ENCODE results near the gene MGMT. TPM values are rescaled to one million over a fixed set of nuclear protein-coding genes. Genes with fewer than 3 reads are reported as not detected.

The MGMT gene
- total and polyA plus RNA-seq, 3 donors from 2014 or later, result 32.8 to 40.7 (median 37.9) TPM

GRCh38 chr10:129655007-129655678 lies 188.1 kb downstream of the MGMT start:
- intact Hi-C loops (cut with DNase I; ENCODE audit: low total_unique reads), result no loop called here
- TF ChIP-seq CTCF (IDR thresholded peaks at IDR 0.05) (no peak), POLR2A (IDR thresholded peaks at IDR 0.05) (no peak)
- no peak for DNase-seq
- H3K4me3 ChIP-seq, result no peak overlapping the region
- no peak overlapping the region for H3K27ac ChIP-seq
- no peaks in the 10 kb centered on the region for H3K4me1 ChIP-seq
- no peaks in the 10 kb centered on the region for H3K36me3 ChIP-seq (ENCODE audit: low read depth, missing control alignments)
- no peaks in the 10 kb centered on the region for H3K27me3 ChIP-seq
- 87 to 89% methylated on average over 18 to 22 of the region's 22 CpGs for WGBS, 2 donors
- H3K9me3 ChIP-seq, result no peaks in the 10 kb centered on the region

- 96 to 98% methylated on average over 8 of the region's 8 CpGs for WGBS, 2 donors
- H3K9me3 ChIP-seq, result no peaks in the 10 kb centered on the region
- intact Hi-C loops (cut with DNase I; ENCODE audit: low total_unique reads), result no loop called here
- no peaks in the 10 kb centered on the region for H3K4me1 ChIP-seq
- H3K36me3 ChIP-seq (ENCODE audit: low read depth, missing control alignments), result no peaks in the 10 kb centered on the region
- no peaks in the 10 kb centered on the region for H3K27me3 ChIP-seq
- DNase-seq, result no peak
- H3K27ac ChIP-seq, result no peak overlapping the region
- TF ChIP-seq CTCF (IDR thresholded peaks at IDR 0.05), result no peak
- no peak for TF ChIP-seq POLR2A (IDR thresholded peaks at IDR 0.05)
- H3K4me3 ChIP-seq, result no peak overlapping the region
These were observed 188.6 kb downstream of the MGMT start for GRCh38 chr10:129655679-129656031.

- intact Hi-C loops (cut with DNase I; ENCODE audit: low total_unique reads), result no loop called here
- no peaks in the 10 kb centered on the region for H3K27me3 ChIP-seq
- no peak overlapping the region for H3K4me3 ChIP-seq
- WGBS, 2 donors, result 82 to 87% methylated on average over 5 to 7 of the region's 7 CpGs
- no peak for DNase-seq
- H3K36me3 ChIP-seq (ENCODE audit: low read depth, missing control alignments), result no peaks in the 10 kb centered on the region
- TF ChIP-seq POLR2A (IDR thresholded peaks at IDR 0.05) (no peak), CTCF (IDR thresholded peaks at IDR 0.05) (no peak)
- H3K27ac ChIP-seq, result no peak overlapping the region
- H3K4me1 ChIP-seq, result no peaks in the 10 kb centered on the region
- no peaks in the 10 kb centered on the region for H3K9me3 ChIP-seq
These were observed 189.6 kb downstream of the MGMT start for GRCh38 chr10:129656642-129657041.

- WGBS, 2 donors, result 84 to 87% methylated on average over 4 to 8 of the region's 8 CpGs
- H3K4me1 ChIP-seq, result no peaks in the 10 kb centered on the region
- no peaks in the 10 kb centered on the region for H3K36me3 ChIP-seq (ENCODE audit: low read depth, missing control alignments)
- H3K9me3 ChIP-seq, result no peaks in the 10 kb centered on the region
- H3K4me3 ChIP-seq, result no peak overlapping the region
- no peak for TF ChIP-seq CTCF (IDR thresholded peaks at IDR 0.05)
- no peak for DNase-seq
- intact Hi-C loops (cut with DNase I; ENCODE audit: low total_unique reads), result no loop called here
- no peaks in the 10 kb centered on the region for H3K27me3 ChIP-seq
- no peak overlapping the region for H3K27ac ChIP-seq
These were observed 190.4 kb downstream of the MGMT start for GRCh38 chr10:129657297-129658017.

Data from testis (tissue), 3 donors.